ENCODE data around the gene ARHGAP15.

DNA sequence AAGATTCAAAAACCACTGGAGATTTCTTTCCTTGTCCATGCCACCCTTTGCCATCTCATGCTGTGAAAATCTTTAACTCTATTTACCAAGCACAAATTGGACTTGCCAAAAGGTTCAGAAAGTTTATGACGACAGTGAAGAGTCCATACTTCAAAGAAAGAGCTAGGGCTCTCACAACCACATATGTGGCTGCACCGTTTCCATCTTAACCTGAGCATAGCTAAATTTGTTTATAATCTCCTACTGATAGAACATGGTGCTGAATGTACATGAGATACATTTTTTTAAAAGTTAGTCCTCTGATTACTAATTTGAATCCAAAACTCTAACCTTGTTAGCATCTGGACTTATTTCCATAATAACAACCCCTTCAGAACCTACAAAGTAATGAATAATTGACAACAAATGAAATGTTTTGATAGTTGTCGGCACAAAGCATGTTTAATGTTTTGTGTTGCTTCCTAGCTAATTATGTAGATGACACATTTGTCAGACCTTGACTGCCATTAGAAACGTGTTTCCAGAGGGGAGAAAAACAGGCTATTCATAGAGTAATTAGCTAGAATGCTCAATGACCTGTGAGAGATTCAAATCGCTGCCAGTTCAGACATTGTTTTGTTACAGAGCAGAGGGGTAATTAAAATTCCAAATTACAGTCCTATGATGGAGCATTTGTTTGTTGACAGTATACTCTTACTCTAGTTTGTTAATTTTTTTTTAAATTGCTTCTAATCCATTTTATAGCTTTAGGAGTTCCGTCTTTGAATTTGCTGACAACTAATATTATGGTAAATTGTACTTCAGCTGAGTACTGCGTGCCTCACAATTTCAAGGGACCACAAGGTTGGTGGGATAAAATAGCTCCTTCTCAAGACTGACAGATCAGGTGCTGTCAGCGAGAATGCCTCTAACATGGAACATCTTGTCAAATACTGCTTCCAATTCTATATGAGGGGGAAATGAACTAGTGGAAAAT, 31.8 kb downstream of the ARHGAP15 start:
- TF ChIP-seq, protein P1, sequence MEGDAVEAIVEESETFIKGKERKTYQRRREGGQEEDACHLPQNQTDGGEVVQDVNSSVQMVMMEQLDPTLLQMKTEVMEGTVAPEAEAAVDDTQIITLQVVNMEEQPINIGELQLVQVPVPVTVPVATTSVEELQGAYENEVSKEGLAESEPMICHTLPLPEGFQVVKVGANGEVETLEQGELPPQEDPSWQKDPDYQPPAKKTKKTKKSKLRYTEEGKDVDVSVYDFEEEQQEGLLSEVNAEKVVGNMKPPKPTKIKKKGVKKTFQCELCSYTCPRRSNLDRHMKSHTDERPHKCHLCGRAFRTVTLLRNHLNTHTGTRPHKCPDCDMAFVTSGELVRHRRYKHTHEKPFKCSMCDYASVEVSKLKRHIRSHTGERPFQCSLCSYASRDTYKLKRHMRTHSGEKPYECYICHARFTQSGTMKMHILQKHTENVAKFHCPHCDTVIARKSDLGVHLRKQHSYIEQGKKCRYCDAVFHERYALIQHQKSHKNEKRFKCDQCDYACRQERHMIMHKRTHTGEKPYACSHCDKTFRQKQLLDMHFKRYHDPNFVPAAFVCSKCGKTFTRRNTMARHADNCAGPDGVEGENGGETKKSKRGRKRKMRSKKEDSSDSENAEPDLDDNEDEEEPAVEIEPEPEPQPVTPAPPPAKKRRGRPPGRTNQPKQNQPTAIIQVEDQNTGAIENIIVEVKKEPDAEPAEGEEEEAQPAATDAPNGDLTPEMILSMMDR (IDR thresholded peaks at IDR 0.05; ENCODE audit: insufficient read depth, low read length, poor library complexity, severe bottlenecking) = no peak
- no peak for TF ChIP-seq EZH2phosphoT487 (conservative IDR thresholded peaks at IDR 0.05; ENCODE audit: low read length)

Data from SU-DHL-6 (cell line).